ENCODE measurements around the gene UHMK1.
"Not testable (repeated sequence)": the region's sequence is repeated elsewhere in the genome, so short reads cannot be mapped to it uniquely, and the experiment has no call there.

The UHMK1 gene

DNA sequence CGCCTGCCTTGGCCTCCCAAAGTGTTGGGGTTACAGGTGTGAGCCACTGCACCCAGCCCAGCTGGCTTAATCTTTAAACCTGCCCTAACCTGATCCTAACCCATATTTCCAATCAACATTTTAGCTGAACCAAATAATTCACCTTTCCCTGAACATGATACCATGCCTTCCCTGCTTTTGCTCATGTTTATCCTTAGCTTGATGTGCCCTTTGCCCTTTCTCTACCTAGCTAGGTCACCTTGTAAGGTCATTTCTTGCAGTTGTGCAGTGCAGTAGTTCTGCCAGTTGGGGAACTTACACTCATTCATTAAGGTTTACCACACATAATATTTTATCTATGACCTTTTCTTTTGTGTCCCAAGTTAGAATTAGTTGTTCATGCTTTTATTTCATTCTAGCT lies 69.3 kb downstream of the UHMK1 start:
- DNase-seq (ENCODE audit: low spot score) = no peak

- no peak for DNase-seq (ENCODE audit: low spot score)
Measured at GRCh38 chr1:162568802-162569201, 71.2 kb downstream of the UHMK1 start.

DNA sequence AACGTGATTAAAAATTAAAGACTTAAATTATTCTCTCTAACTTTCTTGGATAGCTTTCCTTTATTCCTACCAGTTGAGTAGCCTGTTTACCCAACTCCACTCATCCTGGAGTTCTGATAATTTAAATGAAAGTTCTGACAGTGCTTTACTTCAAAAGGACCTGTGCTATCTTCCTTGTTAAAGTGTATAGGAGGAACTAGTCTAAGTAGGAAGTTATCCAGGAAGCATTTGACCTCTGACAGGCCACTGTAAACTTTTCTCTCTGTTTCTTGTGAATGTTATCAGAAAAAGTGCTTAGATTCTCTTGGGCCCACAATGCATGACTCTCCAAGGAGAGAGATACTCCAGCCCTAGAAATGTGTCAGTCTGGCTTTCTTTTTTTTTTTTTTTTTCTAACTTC lies 73.1 kb downstream of the UHMK1 start:
- no peak for DNase-seq (ENCODE audit: low spot score)

DNA sequence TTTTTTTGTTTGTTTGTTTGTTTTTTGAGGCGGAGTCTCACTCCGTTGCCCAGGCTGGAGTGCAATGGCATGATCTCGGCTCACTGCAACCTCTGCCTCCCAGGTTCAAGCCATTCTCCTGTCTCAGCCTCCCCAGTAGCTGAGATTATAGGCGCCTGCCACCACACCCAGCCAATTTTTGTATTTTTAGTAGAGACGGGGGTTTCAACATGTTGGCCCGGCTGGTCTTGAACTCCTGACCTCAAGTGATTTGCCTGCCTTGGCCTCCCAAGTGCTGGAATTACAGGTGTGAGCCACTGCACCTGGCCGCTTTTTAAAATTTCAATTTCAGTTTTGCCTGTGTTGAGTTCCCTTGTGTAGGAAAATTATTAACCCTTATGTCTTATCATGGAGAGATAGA lies 73.5 kb downstream of the UHMK1 start:
- DNase-seq (ENCODE audit: low spot score) = not testable (repeated sequence)

DNA sequence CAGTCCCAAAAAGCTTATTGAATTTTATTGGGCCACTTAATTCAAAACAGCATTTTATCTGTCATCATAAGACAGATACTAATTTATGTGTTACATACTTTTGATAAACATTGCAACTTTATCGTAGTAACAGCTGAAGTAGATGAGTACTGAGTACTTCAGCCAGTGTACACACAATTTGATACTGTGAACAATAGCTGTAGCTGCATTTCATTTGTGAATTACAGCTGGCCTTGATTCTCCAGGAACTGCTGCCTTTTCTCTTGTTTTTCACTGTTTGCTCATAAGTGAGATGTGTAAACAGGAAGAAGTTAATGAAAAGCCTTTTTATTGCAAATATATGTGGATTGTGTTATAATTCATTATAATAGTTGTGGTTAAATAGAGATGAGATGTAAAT lies 74.1 kb downstream of the UHMK1 start:
- DNase-seq (ENCODE audit: low spot score) = no peak

DNA sequence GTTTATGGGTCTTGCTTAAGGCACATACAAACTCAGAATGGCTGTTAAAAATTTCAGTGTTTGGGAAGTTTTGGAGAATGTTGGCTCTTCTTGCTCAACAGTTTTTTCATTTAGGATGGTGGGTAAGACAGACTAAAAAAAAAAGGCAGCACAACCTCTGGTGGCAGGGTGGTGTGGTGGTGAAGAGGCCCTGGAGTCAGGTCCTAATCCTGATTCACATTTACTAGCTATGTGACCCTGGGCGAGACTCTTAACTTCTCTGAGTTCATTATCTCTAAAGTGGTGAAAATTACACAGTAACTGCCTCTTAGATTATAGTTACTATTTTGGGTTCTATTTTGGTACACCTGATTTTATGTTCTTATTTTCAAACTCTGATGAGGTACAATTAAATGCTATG lies 75.5 kb downstream of the UHMK1 start:
- no peak for DNase-seq (ENCODE audit: low spot score)

DNA sequence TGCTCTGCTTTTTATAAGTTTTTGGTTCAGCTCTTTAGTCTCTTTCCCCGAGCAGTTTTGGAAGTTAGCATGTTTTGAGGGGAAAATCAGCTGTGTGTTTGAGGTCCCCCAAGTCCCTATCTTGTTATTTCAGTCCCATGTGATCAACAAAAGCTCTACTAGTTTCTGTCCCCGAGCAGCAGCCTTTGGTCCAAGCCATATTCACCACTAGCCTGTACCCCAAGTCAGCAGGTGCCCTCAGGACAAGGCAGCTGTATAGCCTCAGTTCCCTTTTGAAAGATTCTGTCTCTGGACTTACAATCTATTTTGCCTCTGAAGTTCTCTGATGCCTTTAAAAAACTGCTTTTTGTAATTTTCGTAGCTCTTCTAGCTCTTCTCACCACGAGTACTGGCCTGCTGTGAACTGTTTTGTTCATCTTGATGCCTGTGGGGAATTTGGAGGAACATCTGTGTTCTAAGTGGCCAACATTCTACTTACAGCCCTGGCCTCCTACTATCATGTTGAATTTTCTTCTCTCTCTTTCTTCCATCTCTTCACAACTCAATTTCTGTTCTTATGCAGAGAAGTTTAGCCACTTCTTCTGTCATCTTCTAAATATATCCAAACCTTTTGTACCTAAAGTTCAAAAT lies 80.6 kb downstream of the UHMK1 start:
- no peak for DNase-seq (ENCODE audit: low spot score)

GRCh38 chr1:162578936-162579335 lies 81.3 kb downstream of the UHMK1 start:
- DNase-seq (ENCODE audit: low spot score) = no peak

Data from kidney tubule cell (primary cell).